Right lobe of liver (tissue), 4 donors: Measurements from ENCODE around the gene CD244.

Experiments
- POLR2A ChIP-seq: fragments of 450-650 bp; IDR thresholded peaks from one replicate; pipeline ENCODE4 v1.6.1; 2017; ENCODE audit warnings: antibody characterized with exemption, mild to moderate bottlenecking
- TF ChIP-seq, protein P1 (sequence below), 4 donors: fragments of 200-600 bp in 3 of 4; fragments of 450-650 bp in 1 of 4; IDR thresholded peaks; one replicate each; pipeline versions ENCODE4 v1.5.1 to v1.8.0; 2016 to 2022; ENCODE audit warnings: antibody characterized with exemption in 4 of 4, mild to moderate bottlenecking in 2 of 4
- donor health status: DM: no; HTN: no; CAD: no.
- donor health status: DM: no; HTN: no; CAD: no.
- donor health status: DM: no; HTN: yes; CAD: no.

DNA sequence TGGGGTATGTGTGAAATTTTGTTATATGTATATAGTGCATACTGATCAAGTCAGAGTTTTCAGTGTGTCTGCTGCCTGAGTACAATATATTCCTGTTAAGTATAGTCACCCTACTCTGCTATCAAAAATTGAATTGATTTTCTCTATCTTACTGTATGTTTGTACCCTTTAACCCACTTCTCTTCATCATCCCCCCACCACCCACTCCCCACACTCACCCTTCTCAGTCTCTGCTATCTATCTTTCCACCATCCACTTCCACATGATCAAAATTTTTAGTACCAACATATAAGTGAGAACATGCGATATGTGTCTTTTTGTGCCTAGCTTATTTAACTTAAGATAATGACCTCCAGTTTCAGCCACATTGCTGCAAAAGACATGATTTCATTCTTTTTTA lies 62.5 kb downstream of the CD244 start:
- no peak for TF ChIP-seq POLR2A
- TF ChIP-seq, protein P1, sequence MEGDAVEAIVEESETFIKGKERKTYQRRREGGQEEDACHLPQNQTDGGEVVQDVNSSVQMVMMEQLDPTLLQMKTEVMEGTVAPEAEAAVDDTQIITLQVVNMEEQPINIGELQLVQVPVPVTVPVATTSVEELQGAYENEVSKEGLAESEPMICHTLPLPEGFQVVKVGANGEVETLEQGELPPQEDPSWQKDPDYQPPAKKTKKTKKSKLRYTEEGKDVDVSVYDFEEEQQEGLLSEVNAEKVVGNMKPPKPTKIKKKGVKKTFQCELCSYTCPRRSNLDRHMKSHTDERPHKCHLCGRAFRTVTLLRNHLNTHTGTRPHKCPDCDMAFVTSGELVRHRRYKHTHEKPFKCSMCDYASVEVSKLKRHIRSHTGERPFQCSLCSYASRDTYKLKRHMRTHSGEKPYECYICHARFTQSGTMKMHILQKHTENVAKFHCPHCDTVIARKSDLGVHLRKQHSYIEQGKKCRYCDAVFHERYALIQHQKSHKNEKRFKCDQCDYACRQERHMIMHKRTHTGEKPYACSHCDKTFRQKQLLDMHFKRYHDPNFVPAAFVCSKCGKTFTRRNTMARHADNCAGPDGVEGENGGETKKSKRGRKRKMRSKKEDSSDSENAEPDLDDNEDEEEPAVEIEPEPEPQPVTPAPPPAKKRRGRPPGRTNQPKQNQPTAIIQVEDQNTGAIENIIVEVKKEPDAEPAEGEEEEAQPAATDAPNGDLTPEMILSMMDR (IDR thresholded peaks at IDR 0.05): no peak
